K562 (cell line): ENCODE results near the gene FHL5. TPM values are rescaled to one million over a fixed set of nuclear protein-coding genes. Genes with fewer than 3 reads are reported as not detected.

ENCODE experiments used
- C11orf30 ChIP-seq: fragments of 450-650 bp; IDR thresholded peaks from 2 replicates; pipeline ENCODE4 v1.6.1; 2016; ENCODE audit warnings: low read depth, mild to moderate bottlenecking
- CBFA2T3 ChIP-seq: fragments of 450-650 bp; IDR thresholded peaks from 2 replicates; pipeline ENCODE4 v1.6.1; 2017
- ESRRA ChIP-seq: fragments of 450-650 bp; IDR thresholded peaks from 2 replicates; pipeline ENCODE4 v1.6.1; 2014; ENCODE audit warnings: low read depth, mild to moderate bottlenecking, moderate library complexity, borderline replicate concordance
- KLF10 ChIP-seq: fragments of 250-450 bp; sonication (Bioruptor Pico); IDR thresholded peaks from 2 replicates; pipeline ENCODE4 v1.6.1; 2021; ENCODE audit warnings: matching md5 sums
- SMARCA4 ChIP-seq: fragments of 450-650 bp; IDR thresholded peaks from 2 replicates; pipeline ENCODE4 v1.6.1; 2016
- SMARCC2 ChIP-seq: fragments of 450-650 bp; IDR thresholded peaks from 2 replicates; pipeline ENCODE4 v1.6.1; 2017; ENCODE audit warnings: antibody characterized with exemption, moderate library complexity, mild to moderate bottlenecking, low read depth
- SRSF9 ChIP-seq: fragments of 200-400 bp; formaldehyde crosslinking; IDR thresholded peaks from 2 replicates; pipeline ENCODE4 v1.6.1; 2017; ENCODE audit warnings: low read depth, low read length, borderline replicate concordance
- U2AF1 ChIP-seq: fragments of 200-400 bp; formaldehyde crosslinking; optimal IDR thresholded peaks from 2 replicates; pipeline ENCODE3; 2017; ENCODE audit warnings: mild to moderate bottlenecking, low read depth, low read length, moderate library complexity
- ZC3H11A ChIP-seq: IDR thresholded peaks from 2 replicates; pipeline ENCODE4 v1.6.1; 2012; ENCODE audit warnings: low read depth, low read length, improper control_type of control experiment
- ZKSCAN3 ChIP-seq: fragments of 250-450 bp; sonication (Bioruptor Pico); IDR thresholded peaks from 2 replicates; pipeline ENCODE4 v1.4.0; 2020
- polyA plus RNA-seq, 8 experiments: library from polyadenylated mRNA; depleted of rRNA in 4 of 8; stranded (reverse) in 5 of 8; unstranded in 3 of 8; fragments of >200 nt; fragmentation: Nextera tagmentation in 2 of 8; fragmentation: Illumina TruSeq in 1 of 8; extraction: Ambion mirVana in 2 of 8; extraction: Trizol in 1 of 8; gene quantifications; 2 replicates each; pipeline versions ENCODE4 v1.2.1 to v1.2.3, GENCODE V29; 2011 to 2014; ENCODE audit warnings: inconsistent platforms in 1 of 8, missing spikeins in 1 of 8
- total RNA-seq, 7 experiments: library from RNA; depleted of rRNA in 6 of 7; stranded (reverse); fragments of >200 nt in 6 of 7; fragmentation: Illumina TruSeq in 2 of 7; extraction: Trizol in 2 of 7; gene quantifications; 2 replicates each; pipeline versions ENCODE4 v1.2.1 to v1.2.3, GENCODE V29; 2011 to 2021; ENCODE audit warnings: low replicate concordance in 1 of 7
- TF ChIP-seq, protein P1 (sequence below): IDR thresholded peaks from 2 replicates; pipeline ENCODE4 v1.6.1; 2011; ENCODE audit warnings: borderline replicate concordance, low read depth, mild to moderate bottlenecking, moderate library complexity, low read length; ENCODE audit not compliant: insufficient read depth, poor library complexity, severe bottlenecking
- TF ChIP-seq, protein P2 (sequence below), 2 experiments: fragments of 450-650 bp in 1 of 2; IDR thresholded peaks; 2 replicates each; pipeline ENCODE4 v1.6.1; 2011 to 2017; ENCODE audit warnings: low read depth in 2 of 2, antibody characterized with exemption in 1 of 2, borderline replicate concordance in 1 of 2, low read length in 1 of 2, mild to moderate bottlenecking in 1 of 2, mixed read lengths in 1 of 2; ENCODE audit not compliant: control insufficient read depth in 1 of 2
- TF ChIP-seq, protein P3 (sequence below), 2 experiments: IDR thresholded peaks in 1 of 2; conservative IDR thresholded peaks in 1 of 2; 2 replicates each; pipeline ENCODE4 v1.6.1; 2016; ENCODE audit warnings: low read depth in 2 of 2, mild to moderate bottlenecking in 1 of 2, missing compliant biosample characterization in 1 of 2, missing genetic modification characterization in 1 of 2, moderate library complexity in 1 of 2
- TF ChIP-seq, protein P4 (sequence below): sonication (generic); formaldehyde crosslinking; IDR thresholded peaks from 2 replicates; pipeline ENCODE4 v1.8.1; 2023; ENCODE audit warnings: mild to moderate bottlenecking, missing genetic modification reagents
- TF ChIP-seq, protein P5 (sequence below): fragments of 250-450 bp; sonication (Bioruptor Pico); IDR thresholded peaks from 2 replicates; pipeline ENCODE4 v1.5.0; 2021; ENCODE audit warnings: mild to moderate bottlenecking, moderate library complexity

FHL5 gene
- total and polyA plus RNA-seq, 9 of the 15 experiments (the other 6 are each of a cell fraction or from before 2014, with no cell fraction given), result not detected

DNA sequence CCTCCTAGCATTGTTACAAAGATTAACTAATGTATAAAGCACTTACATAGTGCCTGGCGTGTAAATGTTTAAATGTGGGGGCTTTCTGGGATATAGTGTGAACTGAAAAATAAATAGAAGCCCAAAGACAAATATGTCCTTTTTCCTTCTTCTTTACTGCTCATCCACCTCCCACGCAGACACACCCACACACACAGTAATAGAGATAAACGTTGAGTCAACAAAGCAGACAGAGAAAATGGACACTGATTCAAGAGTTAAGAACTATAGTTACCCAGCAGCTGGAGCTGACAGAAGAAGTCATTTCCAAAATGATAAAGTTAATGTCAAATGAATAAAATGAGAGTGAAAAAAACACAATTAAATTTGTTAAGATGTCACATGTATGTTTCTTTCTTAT is 68.3 kb downstream of the FHL5 start (continued):
- TF ChIP-seq ZC3H11A, result no peak
- TF ChIP-seq KLF10 (CRISPR knock-in tag), result no peak
- TF ChIP-seq, protein P1, sequence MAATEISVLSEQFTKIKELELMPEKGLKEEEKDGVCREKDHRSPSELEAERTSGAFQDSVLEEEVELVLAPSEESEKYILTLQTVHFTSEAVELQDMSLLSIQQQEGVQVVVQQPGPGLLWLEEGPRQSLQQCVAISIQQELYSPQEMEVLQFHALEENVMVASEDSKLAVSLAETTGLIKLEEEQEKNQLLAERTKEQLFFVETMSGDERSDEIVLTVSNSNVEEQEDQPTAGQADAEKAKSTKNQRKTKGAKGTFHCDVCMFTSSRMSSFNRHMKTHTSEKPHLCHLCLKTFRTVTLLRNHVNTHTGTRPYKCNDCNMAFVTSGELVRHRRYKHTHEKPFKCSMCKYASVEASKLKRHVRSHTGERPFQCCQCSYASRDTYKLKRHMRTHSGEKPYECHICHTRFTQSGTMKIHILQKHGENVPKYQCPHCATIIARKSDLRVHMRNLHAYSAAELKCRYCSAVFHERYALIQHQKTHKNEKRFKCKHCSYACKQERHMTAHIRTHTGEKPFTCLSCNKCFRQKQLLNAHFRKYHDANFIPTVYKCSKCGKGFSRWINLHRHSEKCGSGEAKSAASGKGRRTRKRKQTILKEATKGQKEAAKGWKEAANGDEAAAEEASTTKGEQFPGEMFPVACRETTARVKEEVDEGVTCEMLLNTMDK, result no peak
- no peak for TF ChIP-seq SRSF9
- TF ChIP-seq, protein P2, sequence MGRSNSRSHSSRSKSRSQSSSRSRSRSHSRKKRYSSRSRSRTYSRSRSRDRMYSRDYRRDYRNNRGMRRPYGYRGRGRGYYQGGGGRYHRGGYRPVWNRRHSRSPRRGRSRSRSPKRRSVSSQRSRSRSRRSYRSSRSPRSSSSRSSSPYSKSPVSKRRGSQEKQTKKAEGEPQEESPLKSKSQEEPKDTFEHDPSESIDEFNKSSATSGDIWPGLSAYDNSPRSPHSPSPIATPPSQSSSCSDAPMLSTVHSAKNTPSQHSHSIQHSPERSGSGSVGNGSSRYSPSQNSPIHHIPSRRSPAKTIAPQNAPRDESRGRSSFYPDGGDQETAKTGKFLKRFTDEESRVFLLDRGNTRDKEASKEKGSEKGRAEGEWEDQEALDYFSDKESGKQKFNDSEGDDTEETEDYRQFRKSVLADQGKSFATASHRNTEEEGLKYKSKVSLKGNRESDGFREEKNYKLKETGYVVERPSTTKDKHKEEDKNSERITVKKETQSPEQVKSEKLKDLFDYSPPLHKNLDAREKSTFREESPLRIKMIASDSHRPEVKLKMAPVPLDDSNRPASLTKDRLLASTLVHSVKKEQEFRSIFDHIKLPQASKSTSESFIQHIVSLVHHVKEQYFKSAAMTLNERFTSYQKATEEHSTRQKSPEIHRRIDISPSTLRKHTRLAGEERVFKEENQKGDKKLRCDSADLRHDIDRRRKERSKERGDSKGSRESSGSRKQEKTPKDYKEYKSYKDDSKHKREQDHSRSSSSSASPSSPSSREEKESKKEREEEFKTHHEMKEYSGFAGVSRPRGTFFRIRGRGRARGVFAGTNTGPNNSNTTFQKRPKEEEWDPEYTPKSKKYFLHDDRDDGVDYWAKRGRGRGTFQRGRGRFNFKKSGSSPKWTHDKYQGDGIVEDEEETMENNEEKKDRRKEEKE (IDR thresholded peaks at IDR 0.05; ENCODE audit: borderline replicate concordance in 1 of 2, control insufficient read depth in 1 of 2, low read depth in 2 of 2, low read length in 1 of 2), result no peak
- no peak for TF ChIP-seq ZKSCAN3 (CRISPR knock-in tag)
- TF ChIP-seq SMARCC2, result 0 out of 2 replicates have a peak, but pooled peaks have one; percentile 38
- no peak for TF ChIP-seq U2AF1
- TF ChIP-seq, protein P3, sequence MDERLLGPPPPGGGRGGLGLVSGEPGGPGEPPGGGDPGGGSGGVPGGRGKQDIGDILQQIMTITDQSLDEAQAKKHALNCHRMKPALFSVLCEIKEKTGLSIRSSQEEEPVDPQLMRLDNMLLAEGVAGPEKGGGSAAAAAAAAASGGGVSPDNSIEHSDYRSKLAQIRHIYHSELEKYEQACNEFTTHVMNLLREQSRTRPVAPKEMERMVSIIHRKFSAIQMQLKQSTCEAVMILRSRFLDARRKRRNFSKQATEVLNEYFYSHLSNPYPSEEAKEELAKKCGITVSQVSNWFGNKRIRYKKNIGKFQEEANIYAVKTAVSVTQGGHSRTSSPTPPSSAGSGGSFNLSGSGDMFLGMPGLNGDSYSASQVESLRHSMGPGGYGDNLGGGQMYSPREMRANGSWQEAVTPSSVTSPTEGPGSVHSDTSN (CRISPR knock-in tag; IDR thresholded peaks at IDR 0.05; ENCODE audit: low read depth), result no peak
- TF ChIP-seq, protein P3 (tag; conservative IDR thresholded peaks at IDR 0.05; ENCODE audit: low read depth), result no peak
- TF ChIP-seq, protein P4, sequence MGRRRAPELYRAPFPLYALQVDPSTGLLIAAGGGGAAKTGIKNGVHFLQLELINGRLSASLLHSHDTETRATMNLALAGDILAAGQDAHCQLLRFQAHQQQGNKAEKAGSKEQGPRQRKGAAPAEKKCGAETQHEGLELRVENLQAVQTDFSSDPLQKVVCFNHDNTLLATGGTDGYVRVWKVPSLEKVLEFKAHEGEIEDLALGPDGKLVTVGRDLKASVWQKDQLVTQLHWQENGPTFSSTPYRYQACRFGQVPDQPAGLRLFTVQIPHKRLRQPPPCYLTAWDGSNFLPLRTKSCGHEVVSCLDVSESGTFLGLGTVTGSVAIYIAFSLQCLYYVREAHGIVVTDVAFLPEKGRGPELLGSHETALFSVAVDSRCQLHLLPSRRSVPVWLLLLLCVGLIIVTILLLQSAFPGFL, result no peak
- TF ChIP-seq CBFA2T3, result peak; percentile 52; the same call in 1 of the 2 replicates
- TF ChIP-seq SMARCA4, result peak; percentile 64
- TF ChIP-seq, protein P5, sequence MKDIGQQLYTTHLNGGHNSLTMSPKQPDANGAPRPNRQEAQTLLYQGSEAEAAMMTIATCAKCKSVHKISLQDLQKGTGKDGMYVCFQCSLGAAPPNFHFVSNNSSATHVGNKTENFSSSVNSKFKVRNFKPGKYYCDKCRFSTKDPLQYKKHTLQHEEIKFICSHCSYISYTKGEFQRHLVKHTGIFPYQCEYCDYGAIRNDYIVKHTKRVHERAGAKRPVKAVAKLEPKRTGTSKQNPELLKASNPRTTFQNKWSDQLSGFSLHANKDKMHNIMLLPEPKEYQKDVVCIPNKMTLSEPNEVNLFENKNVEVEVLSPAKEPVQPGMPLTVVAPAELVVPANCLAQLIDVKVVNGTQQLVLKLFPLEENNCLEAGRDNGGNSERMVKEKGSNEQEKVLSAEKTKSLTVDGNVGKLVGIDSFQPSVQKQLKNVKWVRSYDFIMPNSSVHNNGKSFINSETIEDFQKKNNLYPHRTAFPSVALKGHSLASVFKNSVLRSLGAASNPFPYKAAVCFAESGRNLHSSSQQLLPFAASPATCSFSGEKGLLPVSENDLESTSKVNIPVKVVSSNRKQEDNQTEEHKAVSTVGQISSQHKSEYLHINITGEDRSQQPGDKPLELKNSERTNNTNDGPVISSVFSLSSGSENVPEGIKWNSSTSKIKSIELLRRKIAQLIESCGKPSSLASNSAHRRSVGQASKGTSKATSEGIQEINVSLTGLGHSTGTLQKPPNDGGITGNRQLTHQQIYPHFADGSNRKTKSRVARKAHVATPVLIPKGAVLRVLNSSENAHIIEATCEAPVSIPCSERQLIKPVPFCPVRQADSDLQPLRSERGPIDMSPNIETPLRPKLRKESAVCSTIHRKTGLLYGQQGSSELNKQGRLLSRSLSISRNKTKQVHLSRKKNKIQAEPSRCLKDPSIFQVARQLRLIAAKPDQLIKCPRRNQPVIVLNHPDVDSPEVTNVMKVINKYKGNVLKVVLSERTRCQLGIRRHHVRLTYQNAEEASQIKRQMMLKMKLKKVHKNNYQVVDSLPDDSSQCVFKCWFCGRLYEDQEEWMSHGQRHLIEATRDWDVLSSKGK (CRISPR knock-in tag), result no peak
- 0 out of 2 replicates have a peak, but pooled peaks have one; percentile 2 for TF ChIP-seq ESRRA
- 0 out of 2 replicates have a peak, but pooled peaks have one; percentile 4 for TF ChIP-seq C11orf30
